Trophoblast cell (in vitro differentiated cells and primary cell): ENCODE data around the gene LZTS2.

Source experiments
- DNase-seq, 2 donors: peaks; one replicate each; pipeline ENCODE4 v3.0.0-alpha.2; 2016
- H2AFZ ChIP-seq: 2 replicates; pipeline ENCODE4 v1.6.1; 2013; ENCODE audit warnings: low read length, moderate library complexity, mild to moderate bottlenecking; ENCODE audit not compliant: insufficient read depth, poor library complexity
- H2AK5ac ChIP-seq: 2 replicates; pipeline ENCODE4 v1.6.1; 2013; ENCODE audit warnings: mild to moderate bottlenecking, low read length
- H2BK120ac ChIP-seq: 2 replicates; pipeline ENCODE4 v1.6.1; 2013; ENCODE audit warnings: low read length, mild to moderate bottlenecking, moderate library complexity; ENCODE audit not compliant: insufficient read depth, poor library complexity
- H2BK12ac ChIP-seq: 2 replicates; pipeline ENCODE4 v1.6.1; 2013; ENCODE audit warnings: mild to moderate bottlenecking, low read length, moderate library complexity
- H2BK5ac ChIP-seq: 2 replicates; pipeline ENCODE4 v1.6.1; 2013; ENCODE audit warnings: low read length, low read depth, moderate library complexity, mild to moderate bottlenecking; ENCODE audit not compliant: poor library complexity
- H3K14ac ChIP-seq: 2 replicates; pipeline ENCODE4 v1.6.1; 2013; ENCODE audit warnings: mild to moderate bottlenecking, low read length
- H3K18ac ChIP-seq: 2 replicates; pipeline ENCODE4 v1.6.1; 2013; ENCODE audit warnings: mild to moderate bottlenecking, low read length
- H3K23ac ChIP-seq: 2 replicates; pipeline ENCODE4 v1.6.1; 2013; ENCODE audit warnings: low read length
- H3K27ac ChIP-seq: 2 replicates; pipeline ENCODE4 v1.5.1; 2013; ENCODE audit warnings: low read depth, mild to moderate bottlenecking, inconsistent platforms, low read length, moderate library complexity
- H3K27me3 ChIP-seq: 2 replicates; pipeline ENCODE4 v1.6.1; 2013; ENCODE audit warnings: inconsistent platforms, mild to moderate bottlenecking, low read length, moderate library complexity; ENCODE audit not compliant: insufficient read depth
- H3K36me3 ChIP-seq, 2 experiments: 1 replicate in 1 of 2; 2 replicates in 1 of 2; pipeline ENCODE4 v1.6.1; 2013; ENCODE audit warnings: low read length in 2 of 2, mild to moderate bottlenecking in 2 of 2, moderate library complexity in 1 of 2; ENCODE audit not compliant: insufficient read depth in 2 of 2, control insufficient read depth in 1 of 2
- H3K4ac ChIP-seq: 2 replicates; pipeline ENCODE4 v1.6.1; 2013; ENCODE audit warnings: low read depth, mild to moderate bottlenecking, low read length, moderate library complexity
- H3K4me1 ChIP-seq, 2 experiments: 1 replicate in 1 of 2; 2 replicates in 1 of 2; pipeline ENCODE4 v1.6.1; 2013; ENCODE audit warnings: low read length in 2 of 2, mild to moderate bottlenecking in 2 of 2, moderate library complexity in 1 of 2; ENCODE audit not compliant: insufficient read depth in 2 of 2, control insufficient read depth in 1 of 2
- H3K4me2 ChIP-seq: 2 replicates; pipeline ENCODE4 v1.6.1; 2013; ENCODE audit warnings: inconsistent platforms, mild to moderate bottlenecking, low read length, moderate library complexity
- H3K4me3 ChIP-seq: 2 replicates; pipeline ENCODE4 v1.5.1; 2013; ENCODE audit warnings: mild to moderate bottlenecking, low read depth, low read length, inconsistent platforms
- H3K79me1 ChIP-seq: one replicate; pipeline ENCODE4 v1.6.1; 2013; ENCODE audit warnings: low read length
- H3K79me2 ChIP-seq: 2 replicates; pipeline ENCODE4 v1.6.1; 2013; ENCODE audit warnings: low read length, mild to moderate bottlenecking; ENCODE audit not compliant: control insufficient read depth, insufficient read depth, poor library complexity
- H3K9ac ChIP-seq: 2 replicates; pipeline ENCODE4 v1.6.1; 2013; ENCODE audit warnings: mild to moderate bottlenecking, low read length
- H3K9me3 ChIP-seq: 2 replicates; pipeline ENCODE4 v1.6.1; 2013; ENCODE audit warnings: low read depth, mild to moderate bottlenecking, control low read depth, inconsistent platforms, low read length; ENCODE audit not compliant: insufficient read depth
- H4K12ac ChIP-seq: 2 replicates; pipeline ENCODE4 v1.6.1; 2013; ENCODE audit warnings: low read depth, mild to moderate bottlenecking, low read length, moderate library complexity
- H4K8ac ChIP-seq: 2 replicates; pipeline ENCODE4 v1.6.1; 2013; ENCODE audit warnings: low read depth, mild to moderate bottlenecking, low read length, moderate library complexity
- H4K91ac ChIP-seq: one replicate; pipeline ENCODE4 v1.6.1; 2013; ENCODE audit warnings: low read depth, mild to moderate bottlenecking, low read length, moderate library complexity
- WGBS: extraction: QIAGEN DNeasy Blood & Tissue Kit; methylation state at CpG from one replicate; pipeline ENCODE4 v1.1.7; 2013; ENCODE audit warnings: missing lambda C conversion rate; ENCODE audit not compliant: insufficient read length, insufficient coverage; ENCODE audit errors: extremely low coverage; 5-methylcytosine and 5-hydroxymethylcytosine counted together

Gene LZTS2

DNA sequence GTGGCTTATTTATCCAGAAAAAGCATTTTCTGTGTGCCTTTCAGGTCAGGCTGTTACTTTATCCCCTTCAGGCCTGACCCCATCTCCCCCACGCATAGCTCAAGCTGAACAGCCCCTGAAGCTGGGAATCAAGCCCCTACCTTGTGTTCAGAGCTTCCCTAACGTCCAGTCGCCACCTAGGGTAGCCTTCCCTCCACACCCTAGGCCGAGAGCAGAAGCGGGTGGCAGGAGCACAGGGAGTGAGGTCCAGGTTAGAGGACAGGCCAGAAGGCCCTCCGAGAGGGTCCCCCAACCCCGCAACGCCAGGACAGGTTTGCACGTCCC, 30.8 kb upstream of the LZTS2 start:
- H3K4ac ChIP-seq, result no peak overlapping the region
- H3K18ac ChIP-seq, result no peak overlapping the region
- no peak overlapping the region for H2AK5ac ChIP-seq
- H3K36me3 ChIP-seq, result no peaks in the 10 kb centered on the region
- no peaks in the 10 kb centered on the region for H3K79me1 ChIP-seq
- H3K79me2 ChIP-seq, result peaks cover 3% of the 10 kb centered on the region
- H3K23ac ChIP-seq, result no peak overlapping the region
- peak overlapping the region; percentile 9 for H4K12ac ChIP-seq
- no peak overlapping the region for H3K9ac ChIP-seq
- no peak for DNase-seq
- H4K8ac ChIP-seq, result peak overlapping the region; percentile 21
- no peaks in the 10 kb centered on the region for H3K9me3 ChIP-seq
- H3K27me3 ChIP-seq, result no peaks in the 10 kb centered on the region
- H3K27ac ChIP-seq, result no peak overlapping the region
- no peak overlapping the region for H2BK12ac ChIP-seq
- no CpG with 5 or more reads among the region's 9 CpGs for WGBS
- peak overlapping the region; percentile 4 for H2AFZ ChIP-seq
- peaks cover 8 to 10% of the 10 kb centered on the region in 2 experiments for H3K4me1 ChIP-seq
- H4K91ac ChIP-seq, result no peak overlapping the region
- peak overlapping the region; percentile 62 for H3K4me3 ChIP-seq
- H2BK120ac ChIP-seq, result no peak overlapping the region
- H2BK5ac ChIP-seq, result no peak overlapping the region
- H3K4me2 ChIP-seq, result peak overlapping the region; percentile 68
- peak overlapping the region; percentile 11 for H3K14ac ChIP-seq

DNA sequence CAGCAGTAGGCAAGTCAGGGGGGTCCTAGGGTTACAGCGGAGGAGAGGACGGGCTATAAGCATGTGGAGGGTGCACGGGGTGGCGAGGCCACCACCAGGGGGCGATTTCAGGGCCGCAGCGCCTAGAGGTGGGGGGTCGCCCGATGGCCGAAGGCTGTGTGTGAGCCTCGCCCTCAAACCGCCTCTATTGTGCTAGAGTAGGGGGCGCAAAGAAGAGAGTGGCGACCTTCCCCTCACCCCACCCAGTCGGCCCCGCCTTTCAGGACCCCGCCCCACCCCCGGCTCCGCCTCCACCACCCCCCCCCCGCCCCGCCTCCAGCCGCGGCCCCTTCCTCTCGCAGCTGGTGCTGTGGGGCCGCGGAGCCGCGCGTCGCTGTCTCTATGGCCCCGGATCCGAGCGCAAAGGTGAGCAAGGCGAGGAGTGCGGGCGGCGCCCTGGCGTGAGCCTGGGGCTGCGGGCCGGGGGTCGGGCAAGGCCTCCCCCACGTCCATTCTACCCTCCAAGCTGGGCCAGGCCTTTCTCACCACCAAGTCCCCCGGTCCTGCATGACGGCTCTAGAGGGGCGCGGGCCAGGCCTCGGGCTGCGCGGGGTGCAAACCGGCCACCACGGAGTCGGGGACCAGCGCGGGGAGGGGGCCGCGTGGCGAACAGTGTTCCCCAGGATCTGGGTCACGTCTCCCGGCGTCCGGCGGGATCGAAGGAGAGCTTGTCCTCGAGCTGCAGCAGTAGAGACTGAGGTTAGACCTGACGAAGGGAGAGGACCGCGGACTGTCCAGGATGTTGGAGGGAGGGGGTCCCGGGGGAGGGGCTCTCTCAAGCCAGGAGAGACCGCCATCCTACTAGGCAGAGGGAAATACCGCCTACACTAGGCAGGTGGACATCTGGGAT, 30.2 kb upstream of the LZTS2 start, which contains the start of gene SEMA4G:
TSS of gene SEMA4G (plus strand) at position 318 of the 889 bp plus-strand sequence. CDS start 3,409 bp downstream, outside the sequence.
- DNase-seq, result peak in 1 of 2 donors; percentile 39
- H3K36me3 ChIP-seq, result no peaks in the 10 kb centered on the region
- no peaks in the 10 kb centered on the region for H3K9me3 ChIP-seq
- H3K9ac ChIP-seq, result no peak within 1 kb of the TSS
- no peaks in the 10 kb centered on the region for H3K27me3 ChIP-seq
- H3K4me1 ChIP-seq, result peaks cover 8 to 10% of the 10 kb centered on the region in 2 experiments
- peak within 1 kb of the TSS; percentile 48 for H2AFZ ChIP-seq
- H4K8ac ChIP-seq, result peak within 1 kb of the TSS; percentile 59
- H2BK12ac ChIP-seq, result no peak within 1 kb of the TSS
- H3K18ac ChIP-seq, result peak within 1 kb of the TSS; percentile 22
- peak within 1 kb of the TSS; percentile 4 for H3K4ac ChIP-seq
- H4K91ac ChIP-seq, result no peak within 1 kb of the TSS
- no peak within 1 kb of the TSS for H2AK5ac ChIP-seq
- peak within 1 kb of the TSS; percentile 82 for H3K4me2 ChIP-seq
- H2BK5ac ChIP-seq, result no peak within 1 kb of the TSS
- peak within 1 kb of the TSS; percentile 66 for H3K4me3 ChIP-seq
- no CpG with 5 or more reads among the region's 70 CpGs for WGBS
- no peak within 1 kb of the TSS for H3K27ac ChIP-seq
- H4K12ac ChIP-seq, result peak within 1 kb of the TSS; percentile 9
- H3K79me2 ChIP-seq, result peaks cover 3% of the 10 kb centered on the region
- H3K23ac ChIP-seq, result no peak within 1 kb of the TSS
- H2BK120ac ChIP-seq, result no peak within 1 kb of the TSS
- H3K14ac ChIP-seq, result peak within 1 kb of the TSS; percentile 11
- H3K79me1 ChIP-seq, result no peaks in the 10 kb centered on the region

DNA sequence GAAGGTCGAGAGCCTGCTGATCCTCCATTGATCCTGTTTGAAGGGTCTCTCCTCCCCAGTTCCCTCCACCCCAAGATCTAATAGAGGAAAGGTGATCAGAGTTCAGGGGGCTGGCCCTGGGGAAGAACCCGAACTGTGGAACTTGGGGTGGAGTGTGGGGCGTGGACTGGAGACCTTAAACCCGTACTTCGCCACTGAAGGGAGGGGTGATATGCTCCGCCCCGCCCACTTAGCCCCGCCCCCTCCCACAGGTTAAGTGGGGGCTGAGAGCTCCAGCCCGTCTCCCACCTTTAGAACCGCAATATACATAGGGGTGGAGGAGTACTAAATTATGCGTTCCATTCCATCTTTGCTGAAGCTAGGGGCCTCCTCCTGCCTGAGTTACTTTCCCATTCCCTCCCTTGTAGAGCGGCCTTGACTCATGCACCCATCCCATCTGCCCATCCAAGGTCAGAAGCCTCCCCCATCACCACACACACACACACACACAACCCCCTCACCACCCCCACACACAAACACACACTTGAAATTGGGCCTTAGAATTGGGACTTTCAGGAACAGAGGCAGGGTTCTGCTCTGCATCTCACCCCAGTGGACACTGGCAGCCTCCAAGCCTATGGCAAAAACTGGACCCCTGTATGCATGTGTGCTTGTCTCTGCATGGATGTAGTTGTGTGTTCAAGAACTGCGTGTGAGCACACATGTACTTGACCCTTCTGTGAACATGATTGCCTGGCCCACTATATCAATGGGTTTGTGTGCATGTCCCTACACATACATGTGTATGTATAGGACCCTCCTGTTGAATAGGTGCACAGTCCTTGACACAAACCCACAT, 29.3 kb upstream of the LZTS2 start:
- peak overlapping the region; percentile 59 for H4K8ac ChIP-seq
- H4K91ac ChIP-seq, result no peak overlapping the region
- H3K27me3 ChIP-seq, result no peaks in the 10 kb centered on the region
- DNase-seq, result peak in 1 of 2 donors; percentile 15
- peak overlapping the region; percentile 82 for H3K4me2 ChIP-seq
- H3K23ac ChIP-seq, result no peak overlapping the region
- no peaks in the 10 kb centered on the region for H3K36me3 ChIP-seq
- H3K4me1 ChIP-seq, result peaks cover 8 to 10% of the 10 kb centered on the region in 2 experiments
- H2BK5ac ChIP-seq, result no peak overlapping the region
- H2AFZ ChIP-seq, result peak overlapping the region; percentile 48
- peaks cover 3% of the 10 kb centered on the region for H3K79me2 ChIP-seq
- H2BK12ac ChIP-seq, result no peak overlapping the region
- no peaks in the 10 kb centered on the region for H3K9me3 ChIP-seq
- peak overlapping the region; percentile 66 for H3K4me3 ChIP-seq
- H3K18ac ChIP-seq, result no peak overlapping the region
- H2AK5ac ChIP-seq, result no peak overlapping the region
- no peak overlapping the region for H3K14ac ChIP-seq
- no peak overlapping the region for H3K4ac ChIP-seq
- H3K79me1 ChIP-seq, result no peaks in the 10 kb centered on the region
- no peak overlapping the region for H3K9ac ChIP-seq
- H2BK120ac ChIP-seq, result no peak overlapping the region
- WGBS, result no CpG with 5 or more reads among the region's 13 CpGs
- no peak overlapping the region for H3K27ac ChIP-seq
- H4K12ac ChIP-seq, result no peak overlapping the region

DNA sequence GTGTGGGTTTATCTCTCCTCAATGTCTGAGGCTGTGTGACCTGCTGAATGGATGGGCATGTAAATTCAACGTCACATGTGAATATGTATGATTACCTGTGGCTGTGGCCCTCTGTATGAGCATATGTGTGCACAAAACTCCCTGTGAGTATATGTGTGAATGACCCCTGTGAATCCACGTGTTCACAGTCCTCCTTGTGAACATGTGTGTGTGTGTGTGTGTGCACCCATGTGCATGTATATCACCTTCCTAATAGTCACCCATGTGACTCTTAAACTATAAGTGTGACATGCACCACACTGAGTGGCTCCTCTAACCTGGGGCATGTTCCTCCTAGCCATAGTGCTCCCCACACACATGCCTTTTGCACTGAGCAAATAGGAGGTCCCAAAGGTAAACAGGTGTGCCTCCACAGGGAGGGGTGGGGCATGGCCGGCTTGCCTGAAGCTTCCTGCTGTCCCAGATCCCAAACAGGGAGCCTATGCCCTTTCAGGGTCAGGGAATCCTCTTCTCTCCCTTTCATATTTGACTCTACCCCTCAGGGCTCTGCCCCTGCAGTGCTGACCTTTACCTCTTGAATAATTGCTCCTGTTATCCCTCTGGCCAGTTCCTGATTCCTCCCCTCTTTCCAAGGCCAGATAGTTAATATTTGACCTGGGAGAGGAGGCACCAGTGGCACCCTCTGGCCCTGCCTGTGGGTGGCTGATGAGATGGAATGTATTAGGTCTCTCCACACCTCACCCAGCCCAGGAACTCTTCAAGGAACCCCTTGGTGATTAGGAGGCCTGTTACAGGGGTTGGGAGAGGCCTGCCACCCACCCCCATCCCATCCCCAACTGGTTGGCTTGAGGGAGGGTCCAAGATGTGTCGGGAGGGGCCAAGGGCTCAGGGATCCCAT, 28.4 kb upstream of the LZTS2 start:
- no peak for DNase-seq
- Histone ChIP-seq H2BK120ac (no peak overlapping the region), H3K27ac (no peak overlapping the region), H3K4me3 (no peak overlapping the region), H3K4me2 (no peak overlapping the region), H3K36me3 (no peaks in the 10 kb centered on the region), H2AK5ac (no peak overlapping the region), H3K4ac (no peak overlapping the region), H3K14ac (no peak overlapping the region), H2AFZ (no peak overlapping the region), H3K18ac (no peak overlapping the region), H3K27me3 (no peaks in the 10 kb centered on the region), H4K8ac (no peak overlapping the region), H3K79me1 (no peaks in the 10 kb centered on the region), H3K23ac (no peak overlapping the region), H3K79me2 (peaks cover 3% of the 10 kb centered on the region), H2BK5ac (no peak overlapping the region), H3K9me3 (peaks cover 1% of the 10 kb centered on the region), H2BK12ac (no peak overlapping the region), H3K9ac (no peak overlapping the region), H3K4me1 (peaks cover 8 to 10% of the 10 kb centered on the region in 2 experiments), H4K91ac (no peak overlapping the region), H4K12ac (no peak overlapping the region)
- WGBS, result no CpG with 5 or more reads among the region's 4 CpGs
